H1 (cell line): ENCODE data around the gene AGGF1. TPM values are rescaled to one million over a fixed set of nuclear protein-coding genes. Genes with fewer than 3 reads are reported as not detected.

Experiments
- CTCF ChIA-PET: fragments of 300-600 bp; sonication (Branson Sonifier 250); formaldehyde crosslinking; loops from one replicate; lab custom pipeline; 2021; ENCODE audit not compliant: partially characterized antibody; lab: Charles Lee
- POLR2A ChIA-PET: fragments of 300-600 bp; sonication (Branson Sonifier 250); formaldehyde crosslinking; loops from one replicate; lab custom pipeline; 2021; ENCODE audit warnings: inconsistent platforms; ENCODE audit not compliant: partially characterized antibody; lab: Charles Lee
- DNase-seq, 2 experiments: peaks; one replicate each; pipeline versions ENCODE4 v3.0.0 to v3.0.0-alpha.2; 2010 to 2022; ENCODE audit warnings: low spot score in 2 of 2, low read depth in 1 of 2, mixed read lengths in 1 of 2
- FAIRE-seq: peaks from 2 replicates; lab custom pipeline; 2011; peaks lifted over from hg19 to GRCh38; lab: Jason Lieb, UNC
- H2AFZ ChIP-seq: 2 replicates; pipeline ENCODE4 v1.8.1; 2012; ENCODE audit warnings: low read length, inconsistent platforms
- H2AK5ac ChIP-seq: 2 replicates; pipeline ENCODE4 v1.6.1; 2013; ENCODE audit warnings: low read depth, low read length
- H2BK120ac ChIP-seq: replicated peaks from 2 replicates; pipeline ENCODE3; 2013; ENCODE audit warnings: low read depth, low read length, inconsistent platforms
- H2BK12ac ChIP-seq: 2 replicates; pipeline ENCODE4 v1.6.1; 2013; ENCODE audit warnings: low read depth, low read length
- H2BK15ac ChIP-seq: 2 replicates; pipeline ENCODE4 v1.6.1; 2013; ENCODE audit warnings: low read length
- H2BK20ac ChIP-seq: 2 replicates; pipeline ENCODE4 v1.6.1; 2013; ENCODE audit warnings: low read length
- H2BK5ac ChIP-seq: 2 replicates; pipeline ENCODE4 v1.6.1; 2013; ENCODE audit warnings: low read depth, low read length
- H3K14ac ChIP-seq: 2 replicates; pipeline ENCODE4 v1.6.1; 2013; ENCODE audit warnings: inconsistent platforms; ENCODE audit not compliant: insufficient read length
- H3K18ac ChIP-seq: 2 replicates; pipeline ENCODE4 v1.6.1; 2013; ENCODE audit warnings: low read length; ENCODE audit errors: extremely low read depth
- H3K23ac ChIP-seq: 2 replicates; pipeline ENCODE4 v1.6.1; 2013; ENCODE audit warnings: inconsistent platforms; ENCODE audit not compliant: insufficient read length
- H3K23me2 ChIP-seq: 2 replicates; pipeline ENCODE4 v1.6.1; 2013; ENCODE audit warnings: low read depth, low read length
- H3K27ac ChIP-seq: 2 replicates; pipeline ENCODE4 v1.6.1; 2011; ENCODE audit warnings: low read depth, low read length, inconsistent platforms
- H3K27me3 ChIP-seq, 4 experiments: replicated peaks in 1 of 4; 1 replicate in 1 of 4; 2 replicates in 3 of 4; pipeline versions ENCODE4 v1.6.1 to v1.8.1; 2011 to 2013; ENCODE audit warnings: low read length in 3 of 4, mild to moderate bottlenecking in 3 of 4, inconsistent platforms in 2 of 4, mixed read lengths in 2 of 4, moderate library complexity in 1 of 4; ENCODE audit not compliant: control insufficient read depth in 3 of 4, insufficient read depth in 3 of 4; ENCODE audit errors: extremely low read depth in 1 of 4
- H3K36me3 ChIP-seq, 4 experiments: 2 replicates each; pipeline versions ENCODE4 v1.6.1 to v1.8.1; 2011 to 2013; ENCODE audit warnings: mild to moderate bottlenecking in 4 of 4, low read length in 3 of 4, moderate library complexity in 2 of 4, control low read depth in 1 of 4, inconsistent platforms in 1 of 4; ENCODE audit not compliant: insufficient read depth in 4 of 4, control insufficient read depth in 2 of 4
- H3K4ac ChIP-seq: replicated peaks from 2 replicates; pipeline ENCODE3; 2013; ENCODE audit warnings: low read length, low read depth, mixed read lengths, inconsistent platforms; ENCODE audit not compliant: insufficient read length
- H3K4me1 ChIP-seq, 4 experiments: replicated peaks in 1 of 4; 1 replicate in 1 of 4; 2 replicates in 3 of 4; pipeline versions ENCODE4 v1.6.1 to v1.8.1; 2011 to 2013; ENCODE audit warnings: low read length in 3 of 4, inconsistent platforms in 2 of 4, mixed read lengths in 1 of 4; ENCODE audit not compliant: insufficient read depth in 4 of 4, control insufficient read depth in 3 of 4
- H3K4me2 ChIP-seq, 2 experiments: 2 replicates each; pipeline versions ENCODE4 v1.6.1 to v1.8.1; 2011 to 2013; ENCODE audit warnings: low read depth in 2 of 2, low read length in 2 of 2, control low read depth in 1 of 2, inconsistent platforms in 1 of 2, mild to moderate bottlenecking in 1 of 2; ENCODE audit not compliant: insufficient read depth in 1 of 2
- H3K4me3 ChIP-seq, 4 experiments: fragments of 200-600, 300-600 bp in 1 of 4; sonication (generic), shearing (Covaris generic), sonication (Bioruptor Twin) in 1 of 4; 2 replicates each; pipeline versions ENCODE4 v1.5.1 to v1.8.1; 2011 to 2016; ENCODE audit warnings: low read length in 4 of 4, low read depth in 3 of 4, control low read depth in 2 of 4, inconsistent platforms in 2 of 4, mild to moderate bottlenecking in 2 of 4, mixed read lengths in 1 of 4, moderate library complexity in 1 of 4; ENCODE audit not compliant: insufficient read depth in 2 of 4; ENCODE audit errors: extremely low read depth in 1 of 4
- H3K56ac ChIP-seq: replicated peaks from 2 replicates; pipeline ENCODE3; 2013; ENCODE audit warnings: low read depth, mild to moderate bottlenecking, mixed read lengths, low read length, inconsistent platforms; ENCODE audit not compliant: insufficient read length
- H3K79me1 ChIP-seq: 2 replicates; pipeline ENCODE4 v1.6.1; 2013; ENCODE audit warnings: low read depth, low read length, control low read depth
- H3K79me2 ChIP-seq, 2 experiments: 2 replicates each; pipeline versions ENCODE4 v1.6.1 to v1.8.1; 2012 to 2013; ENCODE audit warnings: low read length in 2 of 2, mild to moderate bottlenecking in 2 of 2, inconsistent platforms in 1 of 2; ENCODE audit not compliant: insufficient read depth in 2 of 2, control insufficient read depth in 1 of 2
- H3K9ac ChIP-seq, 4 experiments: replicated peaks in 1 of 4; 1 replicate in 1 of 4; 2 replicates in 3 of 4; pipeline versions ENCODE4 v1.6.1 to v1.8.1; 2011 to 2013; ENCODE audit warnings: low read depth in 3 of 4, low read length in 3 of 4, control low read depth in 2 of 4, mild to moderate bottlenecking in 2 of 4, moderate library complexity in 2 of 4, inconsistent platforms in 1 of 4; ENCODE audit errors: extremely low read depth in 1 of 4
- H3K9me3 ChIP-seq, 2 experiments: 2 replicates each; pipeline versions ENCODE4 v1.6.1 to v1.8.1; 2012 to 2013; ENCODE audit warnings: mild to moderate bottlenecking in 2 of 2, moderate library complexity in 2 of 2, control low read depth in 1 of 2, inconsistent platforms in 1 of 2, low read depth in 1 of 2, low read length in 1 of 2, mixed read lengths in 1 of 2; ENCODE audit not compliant: insufficient read depth in 2 of 2
- H4K20me1 ChIP-seq, 2 experiments: replicated peaks in 1 of 2; 2 replicates each; pipeline versions ENCODE3 to v1.8.1; 2011 to 2013; ENCODE audit warnings: inconsistent platforms in 2 of 2, low read length in 2 of 2, mild to moderate bottlenecking in 1 of 2; ENCODE audit not compliant: insufficient read depth in 2 of 2, control insufficient read depth in 1 of 2
- H4K5ac ChIP-seq: 2 replicates; pipeline ENCODE4 v1.6.1; 2013; ENCODE audit warnings: low read length, low read depth, mixed read lengths, inconsistent platforms; ENCODE audit not compliant: insufficient read length
- H4K8ac ChIP-seq: 2 replicates; pipeline ENCODE4 v1.8.0; 2013; ENCODE audit warnings: mild to moderate bottlenecking, moderate library complexity, low read length, inconsistent platforms; ENCODE audit not compliant: insufficient read depth; ENCODE audit errors: extremely low read depth
- H4K91ac ChIP-seq: replicated peaks from 2 replicates; pipeline ENCODE3; 2013; ENCODE audit warnings: low read length, mixed read lengths, inconsistent platforms; ENCODE audit not compliant: insufficient read length
- SAP30 ChIP-seq: fragments of 300-600 bp; sonication (generic); IDR thresholded peaks from 2 replicates; pipeline ENCODE4 v1.7.1; 2012; ENCODE audit warnings: low read length, moderate library complexity, mild to moderate bottlenecking, inconsistent platforms; ENCODE audit not compliant: insufficient read depth, insufficient replicate concordance
- WGBS, 2 experiments: shearing (Covaris generic) in 1 of 2; methylation state at CpG; one replicate each; pipeline versions ENCODE4 v1.1.6 to v1.1.7; 2013 to 2015; ENCODE audit warnings: low lambda C conversion rate in 2 of 2, mixed read lengths in 2 of 2, inconsistent platforms in 1 of 2, low coverage in 1 of 2, missing lambda C conversion rate in 1 of 2; ENCODE audit not compliant: insufficient replicate concordance in 2 of 2, insufficient coverage in 1 of 2, insufficient read length in 1 of 2; ENCODE audit errors: extremely low coverage in 1 of 2, missing lambda C conversion rate in 1 of 2; 5-methylcytosine and 5-hydroxymethylcytosine counted together
- polyA plus RNA-seq, 7 experiments: library from polyadenylated mRNA; depleted of rRNA in 3 of 7; stranded (reverse) in 5 of 7; unstranded in 2 of 7; fragments of >200 nt in 5 of 7; fragments of 200-250 nt in 2 of 7; gene quantifications; 1 replicate in 5 of 7; 2 replicates in 1 of 7; 4 replicates in 1 of 7; pipeline versions ENCODE4 v1.2.1 to v1.2.3, GENCODE V29; 2011 to 2013; ENCODE audit warnings: missing spikeins in 2 of 7, mixed read lengths in 2 of 7
- total RNA-seq: library from RNA; stranded (reverse); fragmentation: NEBNext Ultra II Directional; extraction: Animal tissue kit (Norgen Biotek cat#: 25700); gene quantifications from 2 replicates; pipeline ENCODE4 v1.2.1, GENCODE V29; 2021

The AGGF1 gene
- total and polyA plus RNA-seq, 2 of the 8 experiments (the other 6 are each of a cell fraction or from before 2014, with no cell fraction given), result 7.3 to 19.0 TPM

- Histone ChIP-seq H3K56ac (no peak overlapping the region), H4K20me1 (no peaks in the 10 kb centered on the region), H3K79me1 (no peaks in the 10 kb centered on the region; the same call in 1 of the 2 replicates), H3K9ac (no peak overlapping the region), H3K23ac (no peak overlapping the region), H2AFZ (no peak overlapping the region), H2BK12ac (no peak overlapping the region), H2AK5ac (no peak overlapping the region), H3K36me3 (peaks cover 0 to 13% (median 3%) of the 10 kb centered on the region in 4 experiments; a peak in 5 of 8 replicates), H2BK15ac (no peak overlapping the region), H3K23me2 (no peaks in the 10 kb centered on the region), H3K79me2 (no peaks in the 10 kb centered on the region), H3K27ac (no peak overlapping the region), H3K4me3 (no peak overlapping the region), H2BK5ac (no peak overlapping the region), H3K4ac (no peak overlapping the region), H3K4me2 (no peak overlapping the region), H3K27me3 (no peaks in the 10 kb centered on the region), H3K18ac (no peak overlapping the region), H4K91ac (no peak overlapping the region), H4K8ac (no peak overlapping the region), H3K14ac (no peak overlapping the region), H3K4me1 (no peaks in the 10 kb centered on the region), H2BK20ac (no peak overlapping the region), H4K5ac (no peak overlapping the region), H3K9me3 (no peaks in the 10 kb centered on the region), H2BK120ac (no peak overlapping the region)
- ChIA-PET POLR2A (interaction anchor here (1.2 to 8.1 kb wide), 2 partner anchors 8 to 15 kb away, joined by 3 to 73 read pairs; partner anchors contain the start of gene ZBED3), CTCF (interaction anchor here (0.8 to 3.4 kb wide), 2 partner anchors 26 to 41 kb away, joined by 4 to 10 read pairs; no protein-coding TSS in a partner anchor)
- 85% methylated on average over 1 of the region's 1 CpG; no CpG with 5 or more reads in 1 of the 2 experiments for WGBS, 2 experiments
- FAIRE-seq, result no peak
- no peak for DNase-seq
- no peak for TF ChIP-seq SAP30
Observed at GRCh38 chr5:77103457-77103856, 73.3 kb downstream of the AGGF1 start.
